HG02852 (cell line): Measurements from ENCODE around the gene HES4.
"Not testable (repeated sequence)": the region's sequence is repeated elsewhere in the genome, so short reads cannot be mapped to it uniquely, and the experiment has no call there.

Experiments
- ATAC-seq: cut with Tn5 transposase; IDR thresholded peaks from one replicate; pipeline ENCODE4 v1.9.1; 2021; ENCODE audit warnings: mild to moderate bottlenecking, moderate library complexity; ENCODE audit not compliant: unreplicated experiment

HES4 gene

GRCh38 chr1:1000357-1001056 is 610 bp upstream of the HES4 start:
- ATAC-seq: no peak

- no peak for ATAC-seq
These were observed 737 bp downstream of the HES4 start for GRCh38 chr1:998995-999724.

GRCh38 chr1:998745-998994 is 1.2 kb downstream of the HES4 start:
- ATAC-seq: no peak

GRCh38 chr1:997993-998744 is 1.7 kb downstream of the HES4 start:
- ATAC-seq: no peak

GRCh38 chr1:997713-997992 is 2.2 kb downstream of the HES4 start:
- ATAC-seq: no peak

GRCh38 chr1:996851-997712 is 2.8 kb downstream of the HES4 start:
- no peak for ATAC-seq

GRCh38 chr1:995665-996633 is 3.9 kb downstream of the HES4 start:
- no peak for ATAC-seq

- ATAC-seq: not testable (repeated sequence)
These were observed 5.4 kb downstream of the HES4 start for GRCh38 chr1:994546-994945.

GRCh38 chr1:993379-993995 is 6.4 kb downstream of the HES4 start:
- no peak for ATAC-seq

- no peak for ATAC-seq
These were observed 7.5 kb downstream of the HES4 start for GRCh38 chr1:992362-992761.

- no peak for ATAC-seq
These were observed 8.0 kb downstream of the HES4 start for GRCh38 chr1:991895-992294.

- ATAC-seq: not testable (repeated sequence)
These were observed 8.6 kb downstream of the HES4 start for GRCh38 chr1:991275-991674.

- not testable (repeated sequence) for ATAC-seq
These were observed 11.8 kb downstream of the HES4 start for GRCh38 chr1:988061-988460.

GRCh38 chr1:985126-985525 is 14.8 kb downstream of the HES4 start:
- ATAC-seq: no peak

GRCh38 chr1:984476-984814 is 15.5 kb downstream of the HES4 start:
- ATAC-seq: no peak

- no peak for ATAC-seq
These were observed 16.0 kb downstream of the HES4 start for GRCh38 chr1:983798-984475.

- ATAC-seq: no peak
These were observed 17.0 kb downstream of the HES4 start for GRCh38 chr1:982765-983436.

GRCh38 chr1:981955-982558 is 17.8 kb downstream of the HES4 start, which contains the start of gene PERM1:
Gene PERM1, minus strand, starts transcription at chr1:982093. Its CDS starts 1,064 bp downstream, at chr1:981029.
- no peak for ATAC-seq
